Stomach (tissue), 4 donors: ENCODE measurements around the gene SGCG.

Experiments
- EP300 ChIP-seq: sonication (generic); formaldehyde crosslinking; IDR thresholded peaks from one replicate; pipeline ENCODE4 v1.6.1; 2017; ENCODE audit warnings: antibody characterized with exemption
- POLR2A ChIP-seq, 4 donors: fragments of 450-650 bp; IDR thresholded peaks; one replicate each; pipeline ENCODE4 v1.6.1; 2016; ENCODE audit warnings: antibody characterized with exemption in 4 of 4, control low read depth in 2 of 4, mild to moderate bottlenecking in 1 of 4, moderate library complexity in 1 of 4
- POLR2AphosphoS5 ChIP-seq, 3 donors: sonication (generic); formaldehyde crosslinking; IDR thresholded peaks; one replicate each; pipeline ENCODE4 v1.6.1; 2016; ENCODE audit warnings: antibody characterized with exemption in 3 of 3
- TF ChIP-seq, protein P1 (sequence below), 7 experiments: fragments of 450-650 bp in 4 of 7; fragments of 200-600 bp in 3 of 7; sonication (generic) in 3 of 7; IDR thresholded peaks; one replicate each; pipeline ENCODE4 v1.5.1; 2016 to 2019; ENCODE audit warnings: antibody characterized with exemption in 7 of 7, control low read depth in 2 of 7, mild to moderate bottlenecking in 1 of 7

DNA sequence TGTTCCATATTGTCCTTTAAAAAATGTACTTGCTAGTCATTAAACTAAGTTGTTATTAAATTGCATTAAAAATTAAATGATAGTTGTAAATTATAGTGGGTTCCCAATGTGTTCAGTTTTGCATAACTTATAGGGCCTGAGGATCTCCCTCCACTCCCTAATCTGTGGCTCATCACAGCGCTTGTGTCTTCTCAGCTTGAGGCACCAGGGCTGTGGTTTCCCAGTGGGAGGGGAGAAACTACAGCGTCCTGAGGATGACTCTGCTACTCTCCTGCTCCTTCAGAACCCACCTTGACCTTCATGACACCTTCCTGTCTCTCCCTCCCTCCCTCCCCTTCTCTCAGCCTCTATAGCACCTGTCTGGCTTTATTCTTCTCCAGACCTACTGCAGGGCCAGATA lies 1.4 kb downstream of the SGCG start:
- TF ChIP-seq POLR2A (IDR thresholded peaks at IDR 0.05) = no peak
- TF ChIP-seq, protein P1, sequence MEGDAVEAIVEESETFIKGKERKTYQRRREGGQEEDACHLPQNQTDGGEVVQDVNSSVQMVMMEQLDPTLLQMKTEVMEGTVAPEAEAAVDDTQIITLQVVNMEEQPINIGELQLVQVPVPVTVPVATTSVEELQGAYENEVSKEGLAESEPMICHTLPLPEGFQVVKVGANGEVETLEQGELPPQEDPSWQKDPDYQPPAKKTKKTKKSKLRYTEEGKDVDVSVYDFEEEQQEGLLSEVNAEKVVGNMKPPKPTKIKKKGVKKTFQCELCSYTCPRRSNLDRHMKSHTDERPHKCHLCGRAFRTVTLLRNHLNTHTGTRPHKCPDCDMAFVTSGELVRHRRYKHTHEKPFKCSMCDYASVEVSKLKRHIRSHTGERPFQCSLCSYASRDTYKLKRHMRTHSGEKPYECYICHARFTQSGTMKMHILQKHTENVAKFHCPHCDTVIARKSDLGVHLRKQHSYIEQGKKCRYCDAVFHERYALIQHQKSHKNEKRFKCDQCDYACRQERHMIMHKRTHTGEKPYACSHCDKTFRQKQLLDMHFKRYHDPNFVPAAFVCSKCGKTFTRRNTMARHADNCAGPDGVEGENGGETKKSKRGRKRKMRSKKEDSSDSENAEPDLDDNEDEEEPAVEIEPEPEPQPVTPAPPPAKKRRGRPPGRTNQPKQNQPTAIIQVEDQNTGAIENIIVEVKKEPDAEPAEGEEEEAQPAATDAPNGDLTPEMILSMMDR (IDR thresholded peaks at IDR 0.05) = no peak
- no peak for TF ChIP-seq POLR2AphosphoS5 (IDR thresholded peaks at IDR 0.05)
- TF ChIP-seq EP300 = no peak
